ENCODE data around the gene B4GALT2. TPM values are rescaled to one million over a fixed set of nuclear protein-coding genes. Genes with fewer than 3 reads are reported as not detected.

The B4GALT2 gene
- total and polyA plus RNA-seq, 9 of the 15 experiments (the other 6 are each of a cell fraction or from before 2014, with no cell fraction given): 1.3 to 86.8 (median 43.8) TPM

DNA sequence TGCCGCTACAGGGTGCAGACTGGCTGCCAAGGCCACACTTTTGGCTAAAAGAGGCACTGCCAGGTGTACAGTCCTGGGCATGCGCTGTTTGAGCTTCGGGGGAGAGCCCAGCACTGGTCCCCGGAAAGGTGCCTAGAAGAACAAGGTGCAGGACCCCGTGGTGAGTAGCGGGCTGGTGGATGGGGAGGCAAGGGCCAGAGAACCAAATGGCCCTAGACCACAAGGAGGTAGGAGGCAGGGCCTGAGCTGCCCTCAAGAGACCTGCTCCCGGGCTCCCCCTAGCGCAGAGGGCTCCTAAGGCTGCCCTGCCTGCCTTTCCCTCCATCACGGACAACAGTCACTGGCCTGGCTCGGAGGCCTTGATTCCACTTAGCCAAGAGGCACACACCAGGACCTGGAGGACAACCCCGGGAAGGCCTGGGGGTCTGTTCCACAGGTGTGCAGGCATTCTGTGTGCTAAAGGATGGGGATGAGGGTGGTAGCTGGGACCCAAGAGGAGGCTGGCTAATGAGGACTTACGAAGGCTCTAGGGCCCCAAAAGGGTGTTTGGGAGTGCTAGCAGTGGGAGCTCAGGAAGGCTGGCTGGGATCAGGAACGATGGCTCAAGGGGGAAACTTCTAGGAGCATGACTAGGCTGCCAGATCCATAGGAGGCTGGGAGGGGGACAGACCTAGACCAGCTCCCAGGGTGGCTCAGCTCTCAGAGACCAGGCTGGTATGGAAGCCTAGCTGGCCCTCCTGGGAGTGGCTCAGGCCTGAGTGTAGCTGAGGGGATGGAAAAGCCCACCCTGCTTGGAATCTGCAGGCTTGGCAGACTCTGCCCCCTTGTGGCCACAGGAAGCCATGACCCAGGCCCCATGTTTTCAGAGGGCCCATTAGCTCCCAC is 44.7 kb upstream of the B4GALT2 start (continued):
- TF ChIP-seq, protein P1, sequence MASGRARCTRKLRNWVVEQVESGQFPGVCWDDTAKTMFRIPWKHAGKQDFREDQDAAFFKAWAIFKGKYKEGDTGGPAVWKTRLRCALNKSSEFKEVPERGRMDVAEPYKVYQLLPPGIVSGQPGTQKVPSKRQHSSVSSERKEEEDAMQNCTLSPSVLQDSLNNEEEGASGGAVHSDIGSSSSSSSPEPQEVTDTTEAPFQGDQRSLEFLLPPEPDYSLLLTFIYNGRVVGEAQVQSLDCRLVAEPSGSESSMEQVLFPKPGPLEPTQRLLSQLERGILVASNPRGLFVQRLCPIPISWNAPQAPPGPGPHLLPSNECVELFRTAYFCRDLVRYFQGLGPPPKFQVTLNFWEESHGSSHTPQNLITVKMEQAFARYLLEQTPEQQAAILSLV (tag; IDR thresholded peaks at IDR 0.05): no peak
- no peak for TF ChIP-seq ZNF586 (CRISPR knock-in tag; conservative IDR thresholded peaks at IDR 0.05)
- TF ChIP-seq, protein P2, sequence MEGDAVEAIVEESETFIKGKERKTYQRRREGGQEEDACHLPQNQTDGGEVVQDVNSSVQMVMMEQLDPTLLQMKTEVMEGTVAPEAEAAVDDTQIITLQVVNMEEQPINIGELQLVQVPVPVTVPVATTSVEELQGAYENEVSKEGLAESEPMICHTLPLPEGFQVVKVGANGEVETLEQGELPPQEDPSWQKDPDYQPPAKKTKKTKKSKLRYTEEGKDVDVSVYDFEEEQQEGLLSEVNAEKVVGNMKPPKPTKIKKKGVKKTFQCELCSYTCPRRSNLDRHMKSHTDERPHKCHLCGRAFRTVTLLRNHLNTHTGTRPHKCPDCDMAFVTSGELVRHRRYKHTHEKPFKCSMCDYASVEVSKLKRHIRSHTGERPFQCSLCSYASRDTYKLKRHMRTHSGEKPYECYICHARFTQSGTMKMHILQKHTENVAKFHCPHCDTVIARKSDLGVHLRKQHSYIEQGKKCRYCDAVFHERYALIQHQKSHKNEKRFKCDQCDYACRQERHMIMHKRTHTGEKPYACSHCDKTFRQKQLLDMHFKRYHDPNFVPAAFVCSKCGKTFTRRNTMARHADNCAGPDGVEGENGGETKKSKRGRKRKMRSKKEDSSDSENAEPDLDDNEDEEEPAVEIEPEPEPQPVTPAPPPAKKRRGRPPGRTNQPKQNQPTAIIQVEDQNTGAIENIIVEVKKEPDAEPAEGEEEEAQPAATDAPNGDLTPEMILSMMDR (IDR thresholded peaks at IDR 0.05 in 2 of 3, conservative IDR thresholded peaks at IDR 0.05 in 1 of 3; ENCODE audit: insufficient read depth in 2 of 3, low read depth in 1 of 3, low read length in 3 of 3): peak; percentile 95 to 99 (median 98)
- TF ChIP-seq, protein P3, sequence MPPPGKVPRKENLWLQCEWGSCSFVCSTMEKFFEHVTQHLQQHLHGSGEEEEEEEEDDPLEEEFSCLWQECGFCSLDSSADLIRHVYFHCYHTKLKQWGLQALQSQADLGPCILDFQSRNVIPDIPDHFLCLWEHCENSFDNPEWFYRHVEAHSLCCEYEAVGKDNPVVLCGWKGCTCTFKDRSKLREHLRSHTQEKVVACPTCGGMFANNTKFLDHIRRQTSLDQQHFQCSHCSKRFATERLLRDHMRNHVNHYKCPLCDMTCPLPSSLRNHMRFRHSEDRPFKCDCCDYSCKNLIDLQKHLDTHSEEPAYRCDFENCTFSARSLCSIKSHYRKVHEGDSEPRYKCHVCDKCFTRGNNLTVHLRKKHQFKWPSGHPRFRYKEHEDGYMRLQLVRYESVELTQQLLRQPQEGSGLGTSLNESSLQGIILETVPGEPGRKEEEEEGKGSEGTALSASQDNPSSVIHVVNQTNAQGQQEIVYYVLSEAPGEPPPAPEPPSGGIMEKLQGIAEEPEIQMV (tag; conservative IDR thresholded peaks at IDR 0.05; ENCODE audit: low read depth): no peak
- TF ChIP-seq, protein P4, sequence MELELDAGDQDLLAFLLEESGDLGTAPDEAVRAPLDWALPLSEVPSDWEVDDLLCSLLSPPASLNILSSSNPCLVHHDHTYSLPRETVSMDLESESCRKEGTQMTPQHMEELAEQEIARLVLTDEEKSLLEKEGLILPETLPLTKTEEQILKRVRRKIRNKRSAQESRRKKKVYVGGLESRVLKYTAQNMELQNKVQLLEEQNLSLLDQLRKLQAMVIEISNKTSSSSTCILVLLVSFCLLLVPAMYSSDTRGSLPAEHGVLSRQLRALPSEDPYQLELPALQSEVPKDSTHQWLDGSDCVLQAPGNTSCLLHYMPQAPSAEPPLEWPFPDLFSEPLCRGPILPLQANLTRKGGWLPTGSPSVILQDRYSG (tag; conservative IDR thresholded peaks at IDR 0.05; ENCODE audit: low read depth): no peak
- no peak for TF ChIP-seq RBM14 (IDR thresholded peaks at IDR 0.05; ENCODE audit: borderline replicate concordance, insufficient read depth, low read depth, low read length)
- no peak for TF ChIP-seq ZNF311 (CRISPR knock-in tag; IDR thresholded peaks at IDR 0.05)
- TF ChIP-seq RCOR1 (IDR thresholded peaks at IDR 0.05; ENCODE audit: borderline replicate concordance in 1 of 2, low read depth in 2 of 2, low read length in 2 of 2): 0 out of 4 replicates have a peak, but pooled peaks of 1 of the 2 experiments have one; percentile 29
- TF ChIP-seq ZNF263 (CRISPR knock-in tag; IDR thresholded peaks at IDR 0.05; ENCODE audit: borderline replicate concordance): no peak
- TF ChIP-seq TCF7L2 (IDR thresholded peaks at IDR 0.05; ENCODE audit: low read depth, low read length): no peak
- TF ChIP-seq, protein P5, sequence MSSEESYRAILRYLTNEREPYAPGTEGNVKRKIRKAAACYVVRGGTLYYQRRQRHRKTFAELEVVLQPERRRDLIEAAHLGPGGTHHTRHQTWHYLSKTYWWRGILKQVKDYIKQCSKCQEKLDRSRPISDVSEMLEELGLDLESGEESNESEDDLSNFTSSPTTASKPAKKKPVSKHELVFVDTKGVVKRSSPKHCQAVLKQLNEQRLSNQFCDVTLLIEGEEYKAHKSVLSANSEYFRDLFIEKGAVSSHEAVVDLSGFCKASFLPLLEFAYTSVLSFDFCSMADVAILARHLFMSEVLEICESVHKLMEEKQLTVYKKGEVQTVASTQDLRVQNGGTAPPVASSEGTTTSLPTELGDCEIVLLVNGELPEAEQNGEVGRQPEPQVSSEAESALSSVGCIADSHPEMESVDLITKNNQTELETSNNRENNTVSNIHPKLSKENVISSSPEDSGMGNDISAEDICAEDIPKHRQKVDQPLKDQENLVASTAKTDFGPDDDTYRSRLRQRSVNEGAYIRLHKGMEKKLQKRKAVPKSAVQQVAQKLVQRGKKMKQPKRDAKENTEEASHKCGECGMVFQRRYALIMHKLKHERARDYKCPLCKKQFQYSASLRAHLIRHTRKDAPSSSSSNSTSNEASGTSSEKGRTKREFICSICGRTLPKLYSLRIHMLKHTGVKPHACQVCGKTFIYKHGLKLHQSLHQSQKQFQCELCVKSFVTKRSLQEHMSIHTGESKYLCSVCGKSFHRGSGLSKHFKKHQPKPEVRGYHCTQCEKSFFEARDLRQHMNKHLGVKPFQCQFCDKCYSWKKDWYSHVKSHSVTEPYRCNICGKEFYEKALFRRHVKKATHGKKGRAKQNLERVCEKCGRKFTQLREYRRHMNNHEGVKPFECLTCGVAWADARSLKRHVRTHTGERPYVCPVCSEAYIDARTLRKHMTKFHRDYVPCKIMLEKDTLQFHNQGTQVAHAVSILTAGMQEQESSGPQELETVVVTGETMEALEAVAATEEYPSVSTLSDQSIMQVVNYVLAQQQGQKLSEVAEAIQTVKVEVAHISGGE (CRISPR knock-in tag; IDR thresholded peaks at IDR 0.05): no peak

All from K562 (cell line).